GM12891 (cell line): Measurements from ENCODE around the gene RAB3C.
A peak's percentile ranks its signal among the peaks of the same experiment; 100 is the strongest.

Experiments used
- DNase-seq: peaks from one replicate; pipeline ENCODE4 v3.0.0; 2011; ENCODE audit warnings: low spot score; ENCODE audit not compliant: insufficient read length
- FAIRE-seq: peaks from 2 replicates; lab custom pipeline; 2011; peaks lifted over from hg19 to GRCh38; lab: Jason Lieb, UNC
- PAX5 ChIP-seq: IDR thresholded peaks from 2 replicates; pipeline ENCODE4 v1.6.1; 2011; ENCODE audit warnings: low read length, moderate library complexity, mild to moderate bottlenecking; ENCODE audit not compliant: insufficient read depth, severe bottlenecking
- POLR2A ChIP-seq: IDR thresholded peaks from 2 replicates; pipeline ENCODE4 v1.6.1; 2011; ENCODE audit warnings: low read depth, low read length, control low read depth
- POLR2AphosphoS5 ChIP-seq: IDR thresholded peaks from 2 replicates; pipeline ENCODE4 v1.6.1; 2011; ENCODE audit warnings: low read depth, low read length, control low read depth
- POU2F2 ChIP-seq: IDR thresholded peaks from 2 replicates; pipeline ENCODE4 v1.6.1; 2011; ENCODE audit warnings: low read depth, mild to moderate bottlenecking, control low read depth, low read length, moderate library complexity
- SPI1 ChIP-seq: IDR thresholded peaks from 2 replicates; pipeline ENCODE4 v1.6.1; 2011; ENCODE audit warnings: low read depth, low read length, control low read depth
- TAF1 ChIP-seq: IDR thresholded peaks from 2 replicates; pipeline ENCODE4 v1.6.1; 2011; ENCODE audit warnings: low read depth, low read length, control low read depth

The RAB3C gene

GRCh38 chr5:58746321-58746720 lies 163.4 kb downstream of the RAB3C start:
- FAIRE-seq: no peak
- no peak for DNase-seq

DNA sequence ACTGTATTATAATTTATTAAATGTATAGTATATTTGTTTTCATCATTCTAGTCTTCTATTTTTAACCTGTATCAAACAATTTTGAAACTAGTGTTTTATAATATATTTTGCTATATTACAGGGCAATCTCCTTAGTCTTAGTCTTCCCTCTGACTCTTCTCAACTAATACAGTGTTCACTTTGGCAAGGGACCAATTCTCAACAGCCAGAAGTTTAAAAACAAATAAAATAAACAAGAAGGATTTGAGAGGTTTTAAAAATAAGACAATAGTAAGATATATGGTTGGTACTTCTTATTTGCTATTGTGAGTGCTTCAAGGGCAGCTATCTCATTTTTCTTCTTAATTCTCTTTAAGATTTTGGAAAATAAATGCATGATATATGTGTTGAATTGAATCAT lies 167.2 kb downstream of the RAB3C start:
- TF ChIP-seq POU2F2: no peak
- no peak for TF ChIP-seq POLR2A
- TF ChIP-seq SPI1: no peak
- no peak for TF ChIP-seq POLR2AphosphoS5
- no peak for TF ChIP-seq TAF1
- TF ChIP-seq PAX5: no peak
- DNase-seq (no peak), FAIRE-seq (no peak)

More at GRCh38 chr5:58746321-58746720, 163.4 kb downstream of the RAB3C start:
- no peak for TF ChIP-seq POLR2AphosphoS5
- no peak for TF ChIP-seq POLR2A
- no peak for TF ChIP-seq PAX5
- no peak for TF ChIP-seq SPI1
- no peak for TF ChIP-seq TAF1
- TF ChIP-seq POU2F2: no peak

DNA sequence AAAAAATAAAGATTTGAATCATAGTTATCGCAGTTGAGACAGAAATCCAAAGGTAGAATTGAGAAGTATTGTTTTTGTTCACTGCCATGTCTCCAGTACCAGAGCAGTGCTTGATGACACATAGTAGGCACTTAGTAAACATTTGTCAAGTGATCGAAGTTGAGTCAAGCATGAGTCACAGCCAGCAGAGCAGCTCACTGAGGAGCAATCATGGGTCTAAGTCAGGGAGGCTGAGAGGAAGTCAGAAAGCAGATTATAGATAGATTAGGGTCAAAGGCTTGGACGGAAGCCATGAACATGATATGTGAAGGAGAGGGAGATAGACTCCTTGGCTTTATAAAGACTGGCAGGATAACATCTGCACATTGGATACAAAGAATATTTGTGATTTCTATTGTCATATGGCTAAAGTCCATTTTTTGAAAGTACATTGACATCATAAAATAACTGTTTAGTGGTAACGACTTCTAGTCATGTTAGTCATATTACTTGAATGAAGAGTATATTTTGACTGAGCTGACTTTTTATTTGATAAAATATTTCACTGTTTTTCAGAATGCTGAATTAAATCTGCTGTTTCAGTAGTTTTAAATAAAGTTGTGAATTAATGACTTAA lies 168.5 kb downstream of the RAB3C start:
- DNase-seq: no peak
- TF ChIP-seq POLR2A (no peak), SPI1 (no peak), POLR2AphosphoS5 (no peak), PAX5 (no peak), POU2F2 (no peak), TAF1 (no peak)
- FAIRE-seq: no peak

DNA sequence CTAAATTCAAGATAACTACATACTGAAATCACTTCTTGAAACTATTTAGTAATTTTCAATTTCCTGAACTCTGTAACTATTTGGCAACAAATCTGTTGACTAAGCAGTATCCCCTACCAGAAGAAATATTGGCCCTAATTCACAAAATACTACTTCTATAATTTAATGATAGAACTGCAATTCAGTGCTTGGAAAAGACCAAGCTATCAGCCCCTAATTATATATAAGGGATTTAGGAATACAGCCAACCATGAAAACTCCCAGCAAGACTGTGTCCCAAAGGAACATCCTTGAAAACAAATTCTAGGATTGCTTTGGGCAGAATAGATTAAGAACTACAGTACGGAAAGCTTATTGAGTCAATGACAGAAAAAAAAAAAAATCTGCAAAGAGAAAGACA lies 169.2 kb downstream of the RAB3C start:
- FAIRE-seq (no peak), DNase-seq (no peak)
- TF ChIP-seq POLR2A (no peak), SPI1 (no peak), TAF1 (no peak)

GRCh38 chr5:58753446-58753845 lies 170.6 kb downstream of the RAB3C start:
- DNase-seq (no peak), FAIRE-seq (no peak)
- TF ChIP-seq POLR2AphosphoS5 (no peak), PAX5 (no peak), SPI1 (no peak), POLR2A (no peak), POU2F2 (no peak), TAF1 (no peak)

- FAIRE-seq (no peak), DNase-seq (no peak)
- TF ChIP-seq SPI1: no peak
- no peak for TF ChIP-seq POLR2AphosphoS5
- no peak for TF ChIP-seq TAF1
- TF ChIP-seq POLR2A: no peak
- TF ChIP-seq PAX5: no peak
- TF ChIP-seq POU2F2: no peak
Observed at GRCh38 chr5:58754250-58754649, 171.4 kb downstream of the RAB3C start.

GRCh38 chr5:58755397-58755796 lies 172.5 kb downstream of the RAB3C start:
- TF ChIP-seq PAX5 (no peak), POLR2AphosphoS5 (no peak), POLR2A (no peak), POU2F2 (no peak), SPI1 (no peak), TAF1 (no peak)
- DNase-seq (no peak), FAIRE-seq (no peak)

GRCh38 chr5:58759745-58760144 lies 176.9 kb downstream of the RAB3C start:
- DNase-seq: peak; percentile 4
- TF ChIP-seq POLR2AphosphoS5 (no peak), TAF1 (no peak), POU2F2 (no peak), POLR2A (no peak), PAX5 (no peak), SPI1 (no peak)
- peak; percentile 80 for FAIRE-seq

DNA sequence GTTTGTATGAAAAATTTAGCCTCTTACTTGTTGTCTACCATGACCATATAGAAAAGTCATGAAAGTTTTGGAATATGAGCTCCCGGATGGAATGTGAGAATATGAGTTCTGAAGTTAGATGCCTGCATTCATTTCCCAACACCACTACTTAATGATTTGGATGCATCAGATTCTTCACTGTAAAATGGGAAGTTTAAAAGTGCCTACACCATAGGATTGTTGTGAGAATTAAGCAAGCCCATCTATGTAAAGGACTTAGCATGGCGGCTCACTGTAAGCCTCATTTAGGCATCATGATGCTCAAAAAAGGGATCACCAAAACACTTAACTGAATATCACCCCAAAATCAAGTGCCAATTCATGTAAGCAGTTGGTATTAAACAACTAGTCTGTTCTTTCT lies 177.3 kb downstream of the RAB3C start:
- DNase-seq (no peak), FAIRE-seq (no peak)
- TF ChIP-seq SPI1 (no peak), POU2F2 (no peak)

DNA sequence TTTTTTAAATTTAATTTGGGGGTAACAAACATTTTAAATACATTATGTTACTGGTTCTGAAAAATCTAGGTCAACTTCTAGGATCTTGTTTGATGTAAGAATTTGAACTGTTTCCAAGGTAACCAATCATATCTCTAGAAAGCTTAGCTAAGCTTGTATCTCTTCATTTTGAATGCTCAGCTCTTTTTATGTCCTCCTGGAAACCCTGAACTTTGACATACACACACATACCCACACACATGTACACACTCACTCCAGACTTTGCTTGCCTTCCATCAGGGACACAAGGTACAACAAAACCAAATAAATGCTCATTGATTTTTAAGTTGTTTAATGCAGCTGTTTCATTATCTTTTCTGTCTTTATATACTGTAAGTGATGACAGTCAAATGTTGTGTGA lies 178.5 kb downstream of the RAB3C start:
- no peak for TF ChIP-seq TAF1
- no peak for TF ChIP-seq POU2F2
- TF ChIP-seq POLR2A: no peak
- TF ChIP-seq POLR2AphosphoS5: no peak
- TF ChIP-seq PAX5: no peak
- TF ChIP-seq SPI1: no peak
- no peak for FAIRE-seq
- DNase-seq: no peak
